SIG-M5 treated with dmso at 0.1 percent for 504 hours (cell line): ENCODE results near the gene PAK2.
"Not testable (repeated sequence)": the region's sequence is repeated elsewhere in the genome, so short reads cannot be mapped to it uniquely, and the experiment has no call there.

ENCODE experiments used
- DNase-seq: peaks from one replicate; lab custom pipeline; 2025; ENCODE audit not compliant: unreplicated experiment; lab: John Stamatoyannopoulos, UW

Gene PAK2

GRCh38 chr3:196778755-196779154 is 39.1 kb downstream of the PAK2 start:
- no peak for DNase-seq

GRCh38 chr3:196782511-196782910 is 42.9 kb downstream of the PAK2 start:
- no peak for DNase-seq

GRCh38 chr3:196788528-196788927 is 48.9 kb downstream of the PAK2 start:
- no peak for DNase-seq

- DNase-seq = peak; percentile 28
Observed at GRCh38 chr3:196789885-196790359, 50.3 kb downstream of the PAK2 start.

GRCh38 chr3:196790636-196791035 is 51.0 kb downstream of the PAK2 start:
- DNase-seq = no peak

- peak; percentile 50 for DNase-seq
Observed at GRCh38 chr3:196792771-196793170, 53.1 kb downstream of the PAK2 start.

- peak; percentile 69 for DNase-seq
Observed at GRCh38 chr3:196793246-196793645, 53.6 kb downstream of the PAK2 start.

- no peak for DNase-seq
Observed at GRCh38 chr3:196794467-196794866, 54.8 kb downstream of the PAK2 start.

GRCh38 chr3:196796317-196796716 is 56.7 kb downstream of the PAK2 start:
- no peak for DNase-seq

- DNase-seq = no peak
Observed at GRCh38 chr3:196800742-196801434, 61.2 kb downstream of the PAK2 start.

- no peak for DNase-seq
Observed at GRCh38 chr3:196803891-196804468, 64.3 kb downstream of the PAK2 start.

GRCh38 chr3:196804773-196805172 is 65.1 kb downstream of the PAK2 start:
- no peak for DNase-seq

- no peak for DNase-seq
Observed at GRCh38 chr3:196810963-196811581, 71.4 kb downstream of the PAK2 start.

- no peak for DNase-seq
Observed at GRCh38 chr3:196812853-196813252, 73.2 kb downstream of the PAK2 start.

- DNase-seq = no peak
Observed at GRCh38 chr3:196813903-196814302, 74.2 kb downstream of the PAK2 start.

- DNase-seq = no peak
Observed at GRCh38 chr3:196821806-196822355, 82.2 kb downstream of the PAK2 start.

- DNase-seq = not testable (repeated sequence)
Observed at GRCh38 chr3:196829651-196830050, 90.0 kb downstream of the PAK2 start.

GRCh38 chr3:196835086-196835485 is 95.4 kb downstream of the PAK2 start:
- no peak for DNase-seq

GRCh38 chr3:196836626-196837025 is 97.0 kb downstream of the PAK2 start:
- peak; percentile 1 for DNase-seq

- DNase-seq = peak; percentile 67
Observed at GRCh38 chr3:196837819-196838420, 98.3 kb downstream of the PAK2 start.

GRCh38 chr3:196839351-196839750 is 99.7 kb downstream of the PAK2 start:
- not testable (repeated sequence) for DNase-seq
